Right lobe of liver (tissue), 4 donors: ENCODE data around the gene MAST2.

ENCODE experiments used
- POLR2A ChIP-seq: fragments of 450-650 bp; IDR thresholded peaks from one replicate; pipeline ENCODE4 v1.6.1; 2017; ENCODE audit warnings: antibody characterized with exemption, mild to moderate bottlenecking
- TF ChIP-seq, protein P1 (sequence below), 4 donors: fragments of 200-600 bp in 3 of 4; fragments of 450-650 bp in 1 of 4; IDR thresholded peaks; one replicate each; pipeline versions ENCODE4 v1.5.1 to v1.8.0; 2016 to 2022; ENCODE audit warnings: antibody characterized with exemption in 4 of 4, mild to moderate bottlenecking in 2 of 4
- donor health status: DM: no; HTN: no; CAD: no.
- donor health status: DM: no; HTN: no; CAD: no.
- donor health status: DM: no; HTN: yes; CAD: no.

DNA sequence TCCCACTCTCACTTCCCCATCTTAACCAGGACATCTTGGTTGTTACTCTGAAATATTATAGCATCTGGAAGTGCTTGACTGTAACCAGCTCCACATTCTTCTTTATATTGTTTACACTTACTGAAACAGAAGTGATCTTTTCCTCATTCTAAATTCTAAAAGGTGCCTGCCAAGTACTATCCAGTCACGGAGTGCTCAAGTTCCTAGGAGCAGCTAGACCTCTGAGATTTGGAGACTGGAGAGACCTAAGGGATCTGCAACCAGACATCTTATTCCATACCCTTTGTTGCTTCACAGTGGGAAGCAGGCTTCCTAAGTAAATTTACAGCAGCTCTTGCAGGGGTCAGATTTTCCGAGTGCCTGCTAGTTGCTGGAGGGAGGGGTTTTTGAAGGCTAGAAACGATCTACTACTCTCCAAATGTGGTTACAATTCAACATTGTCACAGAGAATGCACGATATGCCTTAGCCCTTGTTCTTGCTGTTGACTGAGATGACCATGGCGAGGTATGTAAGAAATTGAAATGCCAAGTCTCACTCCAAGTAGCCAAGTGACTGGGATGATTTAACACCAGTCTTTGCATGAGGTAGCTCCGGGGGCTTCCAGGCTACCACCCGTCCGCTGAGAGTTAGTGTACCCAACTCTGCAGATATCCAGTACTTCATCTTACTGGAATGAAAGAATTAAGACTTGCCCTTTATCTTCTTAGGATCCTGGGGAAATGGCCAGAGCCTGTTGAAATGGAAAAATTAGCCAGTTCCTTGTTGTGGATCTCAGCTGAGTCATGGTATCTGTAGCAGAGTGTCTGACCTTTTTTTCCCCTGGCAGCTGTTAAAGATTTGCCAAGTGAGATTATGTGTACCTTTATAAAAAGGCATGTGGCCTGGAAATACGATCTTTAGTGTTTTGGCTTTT is 150.8 kb downstream of the MAST2 start:
- TF ChIP-seq POLR2A, result no peak
- TF ChIP-seq, protein P1, sequence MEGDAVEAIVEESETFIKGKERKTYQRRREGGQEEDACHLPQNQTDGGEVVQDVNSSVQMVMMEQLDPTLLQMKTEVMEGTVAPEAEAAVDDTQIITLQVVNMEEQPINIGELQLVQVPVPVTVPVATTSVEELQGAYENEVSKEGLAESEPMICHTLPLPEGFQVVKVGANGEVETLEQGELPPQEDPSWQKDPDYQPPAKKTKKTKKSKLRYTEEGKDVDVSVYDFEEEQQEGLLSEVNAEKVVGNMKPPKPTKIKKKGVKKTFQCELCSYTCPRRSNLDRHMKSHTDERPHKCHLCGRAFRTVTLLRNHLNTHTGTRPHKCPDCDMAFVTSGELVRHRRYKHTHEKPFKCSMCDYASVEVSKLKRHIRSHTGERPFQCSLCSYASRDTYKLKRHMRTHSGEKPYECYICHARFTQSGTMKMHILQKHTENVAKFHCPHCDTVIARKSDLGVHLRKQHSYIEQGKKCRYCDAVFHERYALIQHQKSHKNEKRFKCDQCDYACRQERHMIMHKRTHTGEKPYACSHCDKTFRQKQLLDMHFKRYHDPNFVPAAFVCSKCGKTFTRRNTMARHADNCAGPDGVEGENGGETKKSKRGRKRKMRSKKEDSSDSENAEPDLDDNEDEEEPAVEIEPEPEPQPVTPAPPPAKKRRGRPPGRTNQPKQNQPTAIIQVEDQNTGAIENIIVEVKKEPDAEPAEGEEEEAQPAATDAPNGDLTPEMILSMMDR (IDR thresholded peaks at IDR 0.05), result no peak
